Measurements from ENCODE around the gene PHF20.
"Not testable (repeated sequence)": the region's sequence is repeated elsewhere in the genome, so short reads cannot be mapped to it uniquely, and the experiment has no call there.

The PHF20 gene

DNA sequence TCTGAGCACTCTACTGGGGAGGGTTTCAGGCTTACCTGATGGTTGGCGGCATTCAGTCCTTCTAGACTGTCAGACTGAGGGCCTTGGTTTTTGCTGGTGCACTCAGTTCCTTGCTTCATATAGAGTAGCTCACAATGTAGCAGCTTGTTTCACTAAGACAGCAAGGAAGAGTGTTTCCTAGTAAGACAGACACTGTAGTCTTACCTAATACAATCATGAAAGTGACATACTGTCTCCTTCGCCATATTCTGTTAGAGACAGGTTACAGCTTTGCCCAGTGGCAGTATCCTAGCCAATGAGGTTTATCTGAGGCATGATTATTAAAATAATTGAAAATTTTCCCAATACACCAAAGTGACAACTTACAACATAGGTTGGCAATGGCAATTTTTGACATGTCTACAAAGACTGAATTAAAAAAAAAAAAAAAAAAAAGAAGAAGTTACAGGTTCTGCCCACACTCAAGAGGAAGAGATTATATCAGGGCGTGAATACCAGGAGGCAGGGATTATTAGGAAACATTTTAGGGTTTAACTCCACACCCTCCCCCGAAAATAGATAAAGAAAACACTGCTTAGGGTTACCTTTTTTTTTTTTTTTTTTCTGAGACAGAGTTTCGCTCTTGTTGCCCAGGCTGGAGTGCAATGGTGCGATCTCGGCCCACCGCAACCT is 115.7 kb downstream of the PHF20 start:
- no peak for DNase-seq

DNA sequence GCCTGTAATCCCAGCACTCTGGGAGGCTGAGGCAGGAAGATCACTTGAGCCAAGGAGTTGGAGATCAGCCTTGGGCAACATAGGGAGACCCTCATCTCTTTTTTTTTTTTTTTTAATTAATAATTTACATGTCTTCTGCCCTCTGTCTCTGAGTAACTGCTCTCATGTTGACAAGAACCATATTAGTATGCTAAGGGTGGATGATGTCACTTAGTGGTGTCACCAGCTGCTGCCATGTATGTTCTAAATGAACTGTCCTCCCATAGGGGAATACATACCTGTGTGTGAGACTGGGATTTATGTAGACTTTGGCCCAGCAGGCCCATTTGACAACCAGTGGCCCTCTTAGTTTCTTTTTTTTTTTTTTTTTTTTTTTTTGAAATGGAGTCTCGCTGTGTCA is 116.8 kb downstream of the PHF20 start:
- DNase-seq, result peak in 1 of 2 experiments; percentile 50

DNA sequence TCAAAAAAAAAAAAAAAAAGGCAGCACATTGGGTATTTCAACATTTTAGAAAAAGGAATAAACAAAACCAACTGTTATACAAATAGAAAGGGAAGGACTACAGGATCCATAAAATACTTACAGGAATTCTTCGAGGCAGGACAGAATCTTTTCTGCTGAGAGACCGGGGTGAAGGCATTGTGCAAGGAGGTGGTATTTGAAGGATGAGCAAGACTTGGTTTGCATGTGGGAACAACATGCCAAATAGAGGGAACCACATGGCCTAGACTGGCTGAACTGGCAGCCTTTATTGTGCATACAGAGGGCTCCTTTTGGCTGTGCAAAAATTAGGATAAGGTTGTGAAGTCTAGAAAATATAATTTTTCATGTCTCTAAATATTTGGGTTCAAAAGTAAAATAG is 119.6 kb downstream of the PHF20 start:
- DNase-seq, result no peak

DNA sequence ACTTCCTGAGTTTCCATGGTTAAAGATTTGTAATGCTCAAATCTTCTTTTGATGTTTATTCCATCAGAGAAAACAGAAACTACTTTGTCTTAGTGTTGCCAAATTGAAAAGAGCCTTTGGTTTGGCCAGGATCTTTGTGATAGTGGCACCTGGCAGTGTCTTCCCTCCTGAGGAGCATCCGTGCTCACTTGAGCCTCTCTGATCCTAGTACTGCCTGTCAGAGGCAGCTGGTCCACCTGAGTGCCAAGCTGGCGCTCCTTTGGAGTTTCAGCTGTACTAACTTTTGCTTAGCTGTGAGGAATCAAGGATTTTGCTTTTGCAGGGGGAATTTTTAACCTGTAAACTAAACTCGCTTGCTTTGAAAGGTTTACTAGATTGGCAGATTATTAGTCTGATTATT is 121.1 kb downstream of the PHF20 start:
- DNase-seq, result peak in 1 of 2 experiments; percentile 38

DNA sequence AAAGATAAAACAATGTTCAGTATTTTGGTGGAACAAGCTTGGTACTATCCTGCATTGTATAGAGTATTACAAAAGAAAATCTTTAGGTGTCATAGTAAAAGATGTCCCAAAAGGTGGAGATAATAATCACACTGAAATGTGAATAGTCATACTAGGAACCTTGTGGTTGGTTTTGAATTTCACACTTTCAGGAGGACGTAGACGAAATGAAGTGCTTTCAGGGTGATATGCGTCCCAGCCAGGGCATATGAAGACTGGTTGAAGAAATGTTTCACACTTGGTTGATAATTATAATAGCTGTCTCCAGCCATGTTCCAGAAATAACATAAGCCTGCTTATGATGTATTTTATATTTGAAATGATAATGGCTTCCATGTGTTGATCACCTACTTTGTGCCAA is 122.1 kb downstream of the PHF20 start:
- no peak for DNase-seq

DNA sequence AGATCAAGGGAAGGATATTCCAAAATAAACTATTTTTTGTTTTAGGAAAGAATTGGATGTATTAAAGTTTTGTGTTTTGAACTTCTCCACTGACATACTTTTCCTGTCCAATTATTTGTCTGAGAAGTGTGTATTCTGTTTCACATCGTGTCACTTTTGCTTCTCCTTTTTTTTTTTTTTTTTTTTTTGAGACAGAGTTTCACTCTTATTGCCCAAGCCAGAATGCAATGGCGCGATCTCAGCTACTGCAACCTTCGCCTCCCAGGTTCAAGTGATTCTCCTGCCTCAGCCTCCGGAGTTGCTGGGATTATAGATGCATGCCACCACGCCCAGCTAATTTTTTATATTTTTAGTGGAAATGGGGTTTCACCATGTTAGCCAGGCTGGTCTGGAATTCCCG is 123.7 kb downstream of the PHF20 start:
- not testable (repeated sequence) for DNase-seq

DNA sequence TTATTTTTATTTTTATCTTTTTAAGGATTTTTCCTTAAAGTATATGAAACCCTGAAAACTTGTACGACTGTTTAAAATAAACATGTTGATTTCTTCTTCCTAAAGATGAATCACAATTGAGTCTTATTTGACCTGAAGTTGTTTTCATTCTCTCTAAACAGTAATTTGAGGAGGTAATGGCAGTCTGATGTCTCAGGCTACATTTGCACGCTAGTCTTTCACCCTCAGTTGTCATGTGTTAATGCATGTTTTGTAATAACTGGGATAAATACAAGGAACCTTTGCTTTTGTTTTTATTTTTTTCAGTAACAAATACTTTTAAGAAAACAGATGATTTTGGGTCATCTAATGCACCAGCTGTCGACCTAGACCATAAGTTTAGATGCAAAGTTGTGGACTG is 127.2 kb downstream of the PHF20 start:
- no peak for DNase-seq

DNA sequence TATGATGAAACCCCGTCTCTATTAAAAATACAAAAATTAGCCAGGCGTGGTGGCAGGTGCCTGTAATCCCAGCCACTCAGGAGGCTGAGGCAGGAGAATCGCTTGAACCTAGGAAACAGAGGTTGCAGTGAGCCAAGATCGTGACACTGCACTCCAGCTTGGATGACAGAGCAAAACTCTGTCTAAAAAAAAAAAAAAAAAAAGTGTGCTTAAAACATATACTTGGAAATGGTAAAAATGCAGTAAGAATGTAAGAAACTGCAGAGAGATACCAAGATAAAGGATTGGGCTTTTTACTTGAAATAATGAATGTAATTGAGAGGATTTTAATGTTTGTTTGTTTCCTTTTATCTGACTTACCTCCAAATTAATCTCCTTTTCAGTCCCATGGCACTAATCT is 129.4 kb downstream of the PHF20 start:
- DNase-seq, result not testable (repeated sequence)

DNA sequence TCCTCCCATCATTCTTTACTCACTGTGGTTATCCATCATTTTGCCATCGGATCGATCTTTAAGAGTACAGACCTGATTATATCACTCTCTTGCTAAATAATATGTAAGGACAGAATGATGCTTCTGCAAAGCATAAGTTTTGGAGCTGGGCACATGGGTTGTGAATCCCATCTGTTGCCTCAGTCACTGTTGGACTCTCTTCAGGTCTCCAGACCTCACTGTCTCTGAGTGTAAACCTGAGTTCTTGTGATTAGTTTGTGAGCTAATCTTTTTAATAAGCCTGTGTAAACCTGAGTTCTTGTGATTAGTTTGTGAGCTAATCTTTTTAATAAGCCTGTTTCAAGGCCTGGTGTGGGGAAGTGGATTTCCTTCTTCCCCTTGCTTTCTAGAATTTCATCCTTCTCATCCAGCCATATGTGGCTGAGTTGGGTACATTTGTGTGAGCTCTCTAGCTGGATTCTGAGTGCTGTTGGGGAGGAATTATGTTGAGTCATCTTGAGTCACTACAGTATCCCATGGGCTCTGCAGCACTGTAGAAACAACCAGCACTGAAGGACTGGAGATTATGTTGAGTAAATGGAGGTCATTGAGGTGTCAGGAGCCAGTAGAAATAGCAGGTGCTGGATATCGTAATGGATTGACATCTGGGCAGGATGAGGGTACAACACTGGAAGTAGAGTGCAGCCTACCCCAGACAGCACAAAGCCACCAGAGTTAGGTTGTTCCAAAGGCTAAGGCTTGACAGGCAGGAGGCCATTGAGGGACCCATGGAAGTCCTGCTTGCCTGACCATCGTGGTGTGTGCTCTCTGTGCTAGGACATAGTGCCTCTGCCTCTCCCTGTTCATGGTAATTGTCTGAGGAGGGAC is 130.1 kb downstream of the PHF20 start:
- DNase-seq, result peak; percentile 92 to 98

DNA sequence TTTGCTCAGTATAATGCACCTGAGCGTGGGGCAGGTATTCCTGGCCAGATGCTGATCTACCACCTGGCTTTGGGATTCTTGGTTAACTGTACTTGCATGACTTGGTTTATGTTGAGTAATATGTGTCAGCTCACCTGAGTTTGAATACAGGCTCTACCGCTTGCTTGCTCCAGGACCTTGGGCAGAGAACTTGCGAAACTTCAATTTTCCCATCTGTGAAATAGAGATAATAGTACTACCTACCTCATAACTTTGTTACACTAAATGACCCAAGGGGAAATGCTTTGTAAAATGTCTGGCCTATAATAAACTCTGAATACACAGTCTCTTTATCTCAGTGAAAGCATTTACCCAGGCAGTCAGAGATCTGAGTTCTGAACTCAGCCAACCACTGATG is 130.7 kb downstream of the PHF20 start:
- no peak for DNase-seq

DNA sequence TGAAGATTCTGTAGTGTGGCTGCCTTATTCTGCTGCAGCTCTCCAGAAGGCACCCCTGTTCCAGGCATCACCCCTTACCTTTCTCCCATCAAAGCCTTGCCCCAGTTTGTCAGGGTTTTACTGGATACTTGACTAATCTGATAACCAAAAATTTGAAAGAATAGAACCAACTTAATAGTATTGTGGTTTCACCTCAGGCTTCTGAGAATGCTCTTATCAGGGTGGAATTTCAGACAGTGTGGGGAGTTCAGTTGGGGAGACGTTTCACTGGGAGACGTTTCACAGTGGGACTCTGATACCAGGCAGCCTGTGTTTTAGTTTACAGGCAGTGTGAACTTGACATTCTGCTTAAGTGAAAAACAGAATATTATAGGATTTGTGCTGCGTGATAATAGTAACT is 132.0 kb downstream of the PHF20 start:
- no peak for DNase-seq

DNA sequence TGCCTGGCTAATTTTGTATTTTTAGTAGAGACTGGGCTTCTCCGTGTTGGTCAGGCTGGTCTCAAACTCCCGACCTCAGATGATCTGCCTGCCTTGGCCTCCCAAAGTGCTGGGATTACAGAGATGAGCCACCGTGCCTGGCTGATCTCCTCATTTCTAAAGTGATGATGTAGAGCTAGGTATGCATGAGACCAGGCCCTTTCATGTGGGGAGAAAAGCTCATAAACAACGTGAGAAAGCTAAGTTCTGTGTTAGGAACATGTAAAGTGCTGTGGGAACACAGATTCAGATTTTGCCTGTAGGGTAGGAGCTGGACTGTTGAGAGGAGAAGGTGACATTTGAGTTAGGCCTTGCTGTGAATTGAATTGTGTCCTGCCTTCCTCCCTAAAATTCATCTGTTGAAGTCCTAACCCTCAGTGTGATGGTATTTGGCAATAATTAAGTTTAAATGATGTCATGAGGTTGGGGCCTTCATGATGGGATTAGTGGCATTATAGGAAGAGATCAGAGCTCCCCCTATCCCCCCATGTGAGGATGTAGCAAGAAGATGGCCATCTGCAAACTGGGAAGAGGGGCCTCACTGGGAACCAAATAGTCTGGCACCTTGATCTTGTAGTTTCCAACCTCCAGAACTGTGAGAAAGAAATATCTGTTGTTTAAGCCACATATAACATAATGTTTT is 133.3 kb downstream of the PHF20 start:
- DNase-seq, result no peak

DNA sequence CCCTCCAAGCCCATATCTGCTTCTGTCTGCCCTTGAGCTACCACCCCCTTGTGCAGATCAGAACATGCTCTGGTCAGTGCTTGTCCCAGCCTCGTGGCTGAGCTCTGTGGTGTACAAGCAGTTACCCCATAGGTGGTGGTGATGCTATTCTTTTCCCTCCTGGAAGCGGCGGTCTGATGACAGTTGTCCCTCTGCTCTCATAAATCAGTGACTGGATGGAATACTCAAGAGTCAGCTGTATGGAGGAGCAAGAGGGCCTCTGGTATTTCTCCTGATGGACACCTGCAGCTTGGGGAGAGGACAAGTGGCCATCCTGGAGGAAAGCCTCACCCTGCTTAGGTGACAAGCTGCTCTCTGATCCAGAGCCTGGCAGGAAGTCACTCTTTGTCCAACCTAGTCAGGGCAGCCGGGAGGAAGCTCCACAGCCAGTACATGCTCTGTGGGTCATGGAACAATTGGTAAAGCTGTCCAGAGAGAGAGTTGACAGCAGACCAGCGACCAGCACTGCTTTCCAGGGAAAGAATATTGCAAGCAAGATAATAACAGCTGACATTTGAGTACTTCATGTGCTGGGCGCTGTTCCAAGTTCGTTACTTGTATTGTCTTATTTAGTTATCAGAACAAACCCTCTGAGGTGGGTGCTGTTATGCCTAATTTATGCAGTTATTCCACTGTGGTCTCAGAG is 135.3 kb downstream of the PHF20 start:
- DNase-seq, result no peak

DNA sequence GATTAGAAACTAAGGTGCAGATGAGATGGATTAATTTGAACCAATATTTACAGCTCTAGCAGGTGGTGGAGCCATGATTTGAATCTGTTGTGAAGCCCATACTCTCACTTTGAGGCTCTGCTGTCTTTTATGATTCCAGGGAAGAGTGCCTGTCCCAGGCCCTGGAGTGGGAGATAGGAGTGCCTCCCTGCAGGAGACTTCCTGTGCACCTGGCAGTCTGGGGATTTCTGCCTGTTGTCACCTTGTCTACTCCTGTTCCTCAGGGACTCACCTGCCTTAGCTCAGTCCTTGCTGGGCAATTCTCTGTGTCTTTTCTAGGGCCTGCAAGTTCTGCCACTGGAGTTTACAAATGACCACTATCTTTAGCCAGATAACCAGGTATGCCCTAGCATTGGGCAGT is 136.2 kb downstream of the PHF20 start:
- DNase-seq, result no peak

DNA sequence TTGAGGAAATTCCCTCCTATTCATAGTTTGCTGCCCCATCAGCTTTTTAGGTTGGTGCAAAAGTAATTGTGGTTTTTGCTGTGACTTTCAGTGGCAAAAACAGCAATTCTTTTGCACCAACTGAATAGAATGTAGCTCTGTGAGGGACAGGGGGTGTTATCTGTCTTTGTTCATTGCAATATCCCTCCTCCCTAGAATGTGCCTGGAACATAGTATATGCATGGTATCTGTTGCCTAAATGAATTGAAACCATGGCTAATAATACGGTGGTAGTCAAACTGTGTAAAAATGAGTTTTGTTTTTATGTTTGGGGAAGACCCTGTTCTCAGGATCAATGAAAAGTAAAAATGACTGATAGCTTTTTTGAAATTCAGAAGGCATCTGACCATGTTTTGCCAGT is 137.4 kb downstream of the PHF20 start:
- no peak for DNase-seq

DNA sequence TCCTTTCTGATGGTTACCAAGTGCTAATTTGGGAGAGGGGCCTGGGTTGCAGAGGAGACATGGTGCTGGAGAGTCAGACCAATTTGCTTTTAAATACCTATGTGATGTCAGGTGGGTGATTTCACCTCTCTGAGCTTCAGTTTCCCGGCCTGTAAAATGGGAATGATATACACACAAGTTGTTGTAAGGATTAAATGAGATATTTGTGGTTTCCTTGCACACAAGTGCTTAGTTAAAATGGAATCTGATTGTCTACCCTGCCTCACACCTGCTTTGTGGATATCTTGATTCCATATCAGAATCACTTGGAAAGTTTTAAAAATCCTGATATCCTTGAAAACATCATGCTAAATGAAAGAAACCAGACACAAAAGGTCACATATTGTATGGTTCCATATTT is 138.0 kb downstream of the PHF20 start:
- no peak for DNase-seq

DNA sequence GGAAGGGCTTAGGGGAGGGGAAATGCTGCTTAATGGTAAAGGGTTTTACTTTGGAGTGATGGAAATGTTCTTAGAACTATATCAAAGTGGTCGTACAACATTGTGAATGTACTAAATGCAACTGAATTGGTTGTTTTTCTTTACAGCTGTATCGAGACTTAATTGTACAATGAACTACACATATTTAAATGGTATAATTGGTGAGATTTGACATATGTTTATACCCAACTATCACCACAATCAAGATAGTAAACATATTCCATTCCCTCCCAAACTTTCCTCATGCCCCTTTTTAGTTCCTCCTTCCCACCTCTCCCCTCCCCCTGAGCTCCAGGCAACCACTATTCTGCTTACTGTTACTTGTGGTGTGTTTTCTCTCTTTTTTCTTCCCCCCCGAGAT is 138.4 kb downstream of the PHF20 start:
- DNase-seq, result no peak

DNA sequence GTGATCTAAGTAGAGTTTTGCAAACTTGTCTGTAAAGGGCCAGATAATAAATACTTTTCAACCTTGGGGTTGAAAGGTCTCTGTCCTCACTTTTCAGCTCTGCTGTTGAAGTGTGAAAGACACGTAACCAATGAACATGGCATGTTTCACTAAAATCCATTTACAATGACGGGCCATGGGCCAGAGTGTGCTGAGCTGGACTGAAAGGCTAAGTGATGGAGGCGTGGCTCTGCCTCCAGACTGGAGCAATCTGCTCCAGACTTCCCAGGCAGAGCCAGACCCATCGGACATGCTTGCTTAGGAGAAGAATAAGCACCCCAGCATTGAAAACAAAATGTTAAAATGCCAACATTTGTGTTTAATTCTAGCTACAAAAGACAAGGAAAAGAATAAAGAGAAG is 141.1 kb downstream of the PHF20 start:
- DNase-seq, result no peak

DNA sequence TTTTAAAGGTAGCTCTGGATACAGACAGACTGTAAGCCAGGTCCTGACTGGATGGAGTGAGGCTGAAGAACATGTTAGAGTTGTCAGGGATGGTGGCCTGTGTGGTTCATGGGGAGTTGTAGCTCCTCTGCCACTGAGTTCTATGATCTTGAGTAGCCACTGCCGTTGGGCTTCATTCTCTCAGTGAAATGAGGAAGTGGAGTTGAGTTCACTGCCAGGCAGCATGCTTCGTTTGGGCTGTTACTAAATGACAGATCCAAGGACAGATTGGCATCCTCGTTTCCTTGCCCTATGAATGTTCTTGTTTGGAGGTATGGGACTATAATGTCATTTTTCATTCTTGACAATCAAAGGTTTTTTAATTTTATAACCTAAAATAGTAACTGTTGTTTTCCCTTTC is 145.3 kb downstream of the PHF20 start:
- no peak for DNase-seq

DNA sequence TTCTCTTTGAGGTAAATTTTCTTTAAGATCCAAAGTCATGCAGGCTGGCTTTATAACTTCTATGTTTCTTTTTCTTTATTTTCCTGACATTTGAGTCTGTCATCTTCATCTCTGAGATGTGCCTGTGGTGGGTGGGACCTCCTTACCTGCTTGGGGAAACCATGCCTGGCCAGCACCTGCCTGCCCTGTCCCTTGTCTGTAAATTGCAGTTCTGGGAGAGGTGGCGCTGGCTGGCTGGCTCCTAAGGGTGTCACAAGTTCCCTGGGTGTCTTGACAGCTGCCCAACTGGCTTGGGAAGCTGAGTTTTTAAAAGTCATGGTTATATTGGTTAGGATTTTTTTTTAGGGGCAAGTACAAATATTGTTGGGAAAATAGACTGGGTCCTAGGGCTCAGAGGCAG is 146.2 kb downstream of the PHF20 start:
- no peak for DNase-seq

DNA sequence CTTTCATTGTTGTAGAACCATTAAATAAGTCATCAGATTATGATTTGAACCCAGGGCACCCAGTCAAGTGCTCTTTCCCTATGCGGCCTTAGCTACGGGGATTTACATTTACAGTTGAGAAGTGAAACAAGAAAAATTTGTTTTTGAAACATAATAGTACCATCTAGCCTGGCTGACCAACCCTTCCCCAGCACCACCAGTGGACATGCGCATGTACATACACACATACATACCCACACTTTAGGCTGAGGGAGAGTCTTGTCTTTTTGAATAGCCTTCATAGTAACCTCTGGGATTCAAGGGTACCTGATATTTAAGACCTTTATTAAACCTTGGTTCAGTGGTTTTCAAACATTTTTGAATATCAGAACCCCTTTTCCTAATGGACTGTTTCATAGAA is 148.7 kb downstream of the PHF20 start:
- DNase-seq, result no peak

DNA sequence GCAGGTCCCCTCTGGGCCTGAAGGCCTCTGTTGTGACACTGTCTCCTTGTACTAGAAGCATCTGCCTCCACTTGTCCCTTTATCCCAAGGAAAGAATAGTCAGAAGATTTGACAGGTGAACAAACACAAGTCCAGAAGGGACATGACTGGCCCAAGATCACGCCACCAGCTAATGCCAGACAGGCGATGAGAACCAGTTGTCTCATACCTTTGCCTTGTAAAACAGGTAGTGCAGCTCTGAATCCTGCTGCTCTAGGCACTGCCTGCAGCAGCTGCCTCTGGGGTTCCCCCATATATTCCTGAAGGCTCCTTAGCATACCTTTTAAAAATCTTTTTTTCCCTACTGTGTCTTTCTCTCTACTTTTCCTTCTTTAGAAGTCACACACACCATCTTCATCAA is 157.5 kb downstream of the PHF20 start:
- no peak for DNase-seq

DNA sequence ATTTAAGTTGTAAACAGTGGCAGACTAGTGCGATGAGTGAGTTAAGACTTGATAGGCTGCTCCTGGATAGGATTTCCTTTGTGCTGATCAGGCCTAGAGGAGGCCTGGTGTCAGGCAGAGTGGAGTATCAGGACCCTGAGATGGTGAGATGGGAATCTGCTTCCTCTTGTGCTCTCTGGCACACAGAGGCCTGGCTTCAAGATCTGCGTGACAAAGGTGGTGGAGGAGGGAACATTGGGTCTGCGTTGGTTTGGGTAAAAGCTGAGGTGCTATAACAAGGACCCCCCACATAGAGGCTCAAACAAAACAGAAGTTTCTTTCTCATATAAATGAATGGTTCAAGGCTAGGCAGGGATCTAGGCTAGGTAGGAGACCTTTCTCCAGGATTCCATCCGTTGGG is 162.2 kb downstream of the PHF20 start:
- DNase-seq, result no peak

All from NCI-H524 (cell line).